Endodermal cell (in vitro differentiated cells): Measurements from ENCODE around the gene PIF1. TPM values are rescaled to one million over a fixed set of nuclear protein-coding genes. Genes with fewer than 3 reads are reported as not detected.
"Not testable (repeated sequence)": the region's sequence is repeated elsewhere in the genome, so short reads cannot be mapped to it uniquely, and the experiment has no call there.

Experiments used
- DNase-seq: peaks from one replicate; pipeline ENCODE4 v3.0.0-alpha.2; 2017
- H3K27ac ChIP-seq: 2 replicates; pipeline ENCODE4 v1.5.1; 2013; ENCODE audit warnings: mild to moderate bottlenecking, low read depth, low read length, moderate library complexity
- H3K27me3 ChIP-seq: 2 replicates; pipeline ENCODE4 v1.6.1; 2013; ENCODE audit warnings: mild to moderate bottlenecking, low read length, moderate library complexity; ENCODE audit not compliant: insufficient read depth, control insufficient read depth, poor library complexity, severe bottlenecking
- H3K36me3 ChIP-seq: 2 replicates; pipeline ENCODE4 v1.7.0; 2013; ENCODE audit warnings: mild to moderate bottlenecking, low read length, moderate library complexity; ENCODE audit not compliant: control insufficient read depth, insufficient read depth
- H3K4me1 ChIP-seq: one replicate; pipeline ENCODE4 v1.7.0; 2013; ENCODE audit warnings: low read length; ENCODE audit not compliant: control insufficient read depth, insufficient read depth
- H3K4me3 ChIP-seq: 2 replicates; pipeline ENCODE4 v1.5.1; 2013; ENCODE audit warnings: mild to moderate bottlenecking, low read length, moderate library complexity
- H3K9ac ChIP-seq: 2 replicates; pipeline ENCODE4 v1.6.1; 2013; ENCODE audit warnings: mild to moderate bottlenecking, low read length, moderate library complexity; ENCODE audit not compliant: poor library complexity, severe bottlenecking; ENCODE audit errors: extremely low read depth
- H3K9me3 ChIP-seq: 2 replicates; pipeline ENCODE4 v1.6.1; 2013; ENCODE audit warnings: mild to moderate bottlenecking, low read length, moderate library complexity; ENCODE audit not compliant: control insufficient read depth
- H3K27ac Mint-ChIP-seq: 2 replicates; pipeline ENCODE4 v1.8.0; 2020; ENCODE audit warnings: mixed read lengths
- H3K27me3 Mint-ChIP-seq: 2 replicates; pipeline ENCODE4 v1.8.0; 2021; ENCODE audit warnings: mild to moderate bottlenecking, mixed read lengths; ENCODE audit not compliant: insufficient read depth
- H3K36me3 Mint-ChIP-seq: 2 replicates; pipeline ENCODE4 v1.8.0; 2020; ENCODE audit warnings: low read depth, mixed read lengths
- H3K4me1 Mint-ChIP-seq: 2 replicates; pipeline ENCODE4 v1.8.0; 2020; ENCODE audit warnings: mixed read lengths
- H3K4me3 Mint-ChIP-seq: 2 replicates; pipeline ENCODE4 v1.8.0; 2020; ENCODE audit warnings: mild to moderate bottlenecking, moderate library complexity, mixed read lengths
- H3K9me3 Mint-ChIP-seq: 2 replicates; pipeline ENCODE4 v1.8.0; 2020; ENCODE audit warnings: mild to moderate bottlenecking, mixed read lengths
- WGBS, 2 experiments: methylation state at CpG; one replicate each; pipeline versions ENCODE4 v1.1.5 to v1.1.7; 2013; ENCODE audit warnings: missing lambda C conversion rate in 2 of 2, mixed read lengths in 1 of 2; ENCODE audit not compliant: insufficient coverage in 1 of 2, insufficient read length in 1 of 2; 5-methylcytosine and 5-hydroxymethylcytosine counted together
- total RNA-seq, 2 donors: library from RNA; stranded (reverse); fragmentation: NEBNext Ultra II Directional in 1 of 2; extraction: Animal tissue kit (Norgen Biotek cat#: 25700) in 1 of 2; gene quantifications; 2 replicates in 1 of 2; 3 replicates in 1 of 2; pipeline ENCODE4 v1.2.1, GENCODE V29; 2021
- TF ChIP-seq, protein P1 (sequence below): fragments of 200-600 bp; sonication (generic); conservative IDR thresholded peaks from 2 replicates; pipeline ENCODE4 v1.5.0; 2021; ENCODE audit warnings: antibody characterized with exemption, mild to moderate bottlenecking

Gene PIF1
- total RNA-seq, 2 donors from 2014 or later = 60.7 to 64.6 TPM

DNA sequence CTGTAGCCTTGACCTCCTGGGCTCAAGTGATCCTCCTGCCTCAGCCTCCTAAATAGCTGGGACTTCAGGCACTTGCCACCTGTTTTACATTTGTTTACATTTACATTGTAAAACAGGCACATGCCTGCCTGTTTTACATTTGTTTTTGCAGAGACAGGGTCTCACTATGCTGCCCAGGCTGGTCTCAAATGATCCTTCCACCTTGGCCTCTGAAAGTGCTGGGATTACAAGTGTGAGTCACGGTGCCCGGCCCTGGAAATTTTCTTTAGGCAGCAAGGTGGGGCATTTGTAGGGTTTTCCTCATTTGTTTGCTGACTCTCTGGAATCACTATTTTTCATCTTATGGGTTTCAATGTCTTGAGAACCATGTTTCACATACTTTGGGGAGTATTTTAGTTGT is 25.0 kb downstream of the PIF1 start:
- no peak overlapping the region for H3K4me3 Mint-ChIP-seq
- WGBS, 2 experiments = 80 to 98% methylated on average over 1 to 2 of the region's 2 CpGs
- Histone ChIP-seq H3K36me3 (no peaks in the 10 kb centered on the region), H3K9ac (no peak overlapping the region), H3K4me1 (no peaks in the 10 kb centered on the region), H3K9me3 (no peaks in the 10 kb centered on the region), H3K27ac (no peak overlapping the region), H3K4me3 (no peak overlapping the region), H3K27me3 (no peaks in the 10 kb centered on the region)
- no peak for DNase-seq
- peaks cover 6% of the 10 kb centered on the region for H3K36me3 Mint-ChIP-seq
- no peaks in the 10 kb centered on the region for H3K4me1 Mint-ChIP-seq
- no peak overlapping the region for H3K27ac Mint-ChIP-seq
- no peaks in the 10 kb centered on the region for H3K27me3 Mint-ChIP-seq
- peaks cover 13% of the 10 kb centered on the region for H3K9me3 Mint-ChIP-seq
- TF ChIP-seq, protein P1, sequence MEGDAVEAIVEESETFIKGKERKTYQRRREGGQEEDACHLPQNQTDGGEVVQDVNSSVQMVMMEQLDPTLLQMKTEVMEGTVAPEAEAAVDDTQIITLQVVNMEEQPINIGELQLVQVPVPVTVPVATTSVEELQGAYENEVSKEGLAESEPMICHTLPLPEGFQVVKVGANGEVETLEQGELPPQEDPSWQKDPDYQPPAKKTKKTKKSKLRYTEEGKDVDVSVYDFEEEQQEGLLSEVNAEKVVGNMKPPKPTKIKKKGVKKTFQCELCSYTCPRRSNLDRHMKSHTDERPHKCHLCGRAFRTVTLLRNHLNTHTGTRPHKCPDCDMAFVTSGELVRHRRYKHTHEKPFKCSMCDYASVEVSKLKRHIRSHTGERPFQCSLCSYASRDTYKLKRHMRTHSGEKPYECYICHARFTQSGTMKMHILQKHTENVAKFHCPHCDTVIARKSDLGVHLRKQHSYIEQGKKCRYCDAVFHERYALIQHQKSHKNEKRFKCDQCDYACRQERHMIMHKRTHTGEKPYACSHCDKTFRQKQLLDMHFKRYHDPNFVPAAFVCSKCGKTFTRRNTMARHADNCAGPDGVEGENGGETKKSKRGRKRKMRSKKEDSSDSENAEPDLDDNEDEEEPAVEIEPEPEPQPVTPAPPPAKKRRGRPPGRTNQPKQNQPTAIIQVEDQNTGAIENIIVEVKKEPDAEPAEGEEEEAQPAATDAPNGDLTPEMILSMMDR = no peak

- not testable (repeated sequence) for H3K36me3 Mint-ChIP-seq, H3K27ac ChIP-seq, H3K4me3 ChIP-seq, H3K9ac ChIP-seq, DNase-seq, H3K27ac Mint-ChIP-seq, H3K36me3 ChIP-seq, H3K4me3 Mint-ChIP-seq, H3K4me1 Mint-ChIP-seq, H3K9me3 ChIP-seq, H3K27me3 ChIP-seq, H3K27me3 Mint-ChIP-seq, H3K4me1 ChIP-seq
- peaks cover 13% of the 10 kb centered on the region for H3K9me3 Mint-ChIP-seq
- 96% methylated on average over 9 of the region's 29 CpGs; no CpG with 5 or more reads in 1 of the 2 experiments for WGBS, 2 experiments
Measured at GRCh38 chr15:64798905-64799304, 26.5 kb downstream of the PIF1 start.

- H3K9ac ChIP-seq, H3K4me3 Mint-ChIP-seq, H3K36me3 Mint-ChIP-seq, H3K27me3 Mint-ChIP-seq, H3K27me3 ChIP-seq, H3K27ac ChIP-seq, H3K9me3 Mint-ChIP-seq, DNase-seq, H3K27ac Mint-ChIP-seq, H3K9me3 ChIP-seq, H3K4me1 Mint-ChIP-seq, H3K4me1 ChIP-seq, H3K36me3 ChIP-seq, H3K4me3 ChIP-seq: not testable (repeated sequence)
- WGBS, 2 experiments = 94% methylated on average over 9 of the region's 9 CpGs
Measured at GRCh38 chr15:64795921-64796320, 29.5 kb downstream of the PIF1 start.

- not testable (repeated sequence) for H3K4me1 Mint-ChIP-seq, H3K4me1 ChIP-seq, H3K27me3 Mint-ChIP-seq, H3K27ac Mint-ChIP-seq, DNase-seq, H3K9me3 Mint-ChIP-seq, H3K4me3 Mint-ChIP-seq, H3K27me3 ChIP-seq, H3K9ac ChIP-seq, H3K4me3 ChIP-seq, H3K36me3 ChIP-seq, H3K27ac ChIP-seq, H3K36me3 Mint-ChIP-seq, H3K9me3 ChIP-seq
- WGBS, 2 experiments = 89 to 98% methylated on average over 6 to 7 of the region's 7 CpGs
Measured at GRCh38 chr15:64795299-64795698, 30.1 kb downstream of the PIF1 start.
